Mesenchymal stem cell (in vitro differentiated cells and primary cell): ENCODE measurements around the gene ALAS2.
"Not testable (repeated sequence)": the region's sequence is repeated elsewhere in the genome, so short reads cannot be mapped to it uniquely, and the experiment has no call there.

Experiments used
- DNase-seq: peaks from one replicate; pipeline ENCODE4 v3.0.0-alpha.2; 2013
- H2AFZ ChIP-seq: one replicate; pipeline ENCODE4 v1.6.1; 2013; ENCODE audit warnings: low read depth, mild to moderate bottlenecking, control low read depth, inconsistent platforms, low read length, moderate library complexity
- H2AK5ac ChIP-seq: 2 replicates; pipeline ENCODE4 v1.6.1; 2013; ENCODE audit warnings: low read length, moderate library complexity, mild to moderate bottlenecking, inconsistent platforms; ENCODE audit not compliant: severe bottlenecking
- H2BK120ac ChIP-seq: one replicate; pipeline ENCODE4 v1.6.1; 2013; ENCODE audit warnings: low read depth, mild to moderate bottlenecking, inconsistent platforms, low read length, moderate library complexity
- H2BK12ac ChIP-seq, 2 experiments: one replicate each; pipeline ENCODE4 v1.6.1; 2013; ENCODE audit warnings: inconsistent platforms in 2 of 2, low read length in 2 of 2, mild to moderate bottlenecking in 2 of 2, moderate library complexity in 2 of 2, control low read depth in 1 of 2
- H2BK15ac ChIP-seq: one replicate; pipeline ENCODE4 v1.6.1; 2013; ENCODE audit warnings: mild to moderate bottlenecking, low read depth, inconsistent platforms; ENCODE audit not compliant: poor library complexity, severe bottlenecking
- H2BK5ac ChIP-seq: 2 replicates; pipeline ENCODE4 v1.6.1; 2013; ENCODE audit warnings: low read depth, mild to moderate bottlenecking, low read length, control low read depth, inconsistent platforms; ENCODE audit not compliant: poor library complexity, severe bottlenecking
- H3K14ac ChIP-seq, 2 experiments: one replicate each; pipeline ENCODE4 v1.6.1; 2013; ENCODE audit warnings: inconsistent platforms in 2 of 2, low read length in 2 of 2, control low read depth in 1 of 2, mild to moderate bottlenecking in 1 of 2, moderate library complexity in 1 of 2
- H3K18ac ChIP-seq, 2 experiments: one replicate each; pipeline ENCODE4 v1.6.1; 2013; ENCODE audit warnings: inconsistent platforms in 2 of 2, low read length in 2 of 2, control low read depth in 1 of 2, low read depth in 1 of 2, mild to moderate bottlenecking in 1 of 2
- H3K23ac ChIP-seq, 2 experiments: one replicate each; pipeline ENCODE4 v1.6.1; 2013; ENCODE audit warnings: inconsistent platforms in 2 of 2, low read length in 2 of 2, mild to moderate bottlenecking in 2 of 2, moderate library complexity in 2 of 2, control low read depth in 1 of 2
- H3K27ac ChIP-seq: 2 replicates; pipeline ENCODE4 v1.5.1; 2013; ENCODE audit warnings: mild to moderate bottlenecking, moderate library complexity, low read length, control low read depth, inconsistent platforms; ENCODE audit not compliant: poor library complexity, severe bottlenecking
- H3K27me3 ChIP-seq, 2 experiments: 2 replicates each; pipeline versions ENCODE4 v1.6.1 to v1.7.0; 2013; ENCODE audit warnings: low read length in 2 of 2, mild to moderate bottlenecking in 2 of 2, moderate library complexity in 2 of 2, control low read depth in 1 of 2, inconsistent platforms in 1 of 2; ENCODE audit not compliant: control insufficient read depth in 1 of 2, insufficient read depth in 1 of 2
- H3K36me3 ChIP-seq, 2 experiments: 2 replicates each; pipeline versions ENCODE4 v1.6.1 to v1.7.0; 2013; ENCODE audit warnings: low read length in 2 of 2, control low read depth in 1 of 2, inconsistent platforms in 1 of 2, low read depth in 1 of 2, mild to moderate bottlenecking in 1 of 2; ENCODE audit not compliant: insufficient read depth in 2 of 2, control insufficient read depth in 1 of 2
- H3K4ac ChIP-seq, 2 experiments: one replicate each; pipeline ENCODE4 v1.6.1; 2013; ENCODE audit warnings: inconsistent platforms in 2 of 2, low read length in 2 of 2, mild to moderate bottlenecking in 2 of 2, moderate library complexity in 2 of 2, control low read depth in 1 of 2, low read depth in 1 of 2
- H3K4me1 ChIP-seq: 2 replicates; pipeline ENCODE4 v1.6.1; 2013; ENCODE audit warnings: low read depth, low read length, control low read depth; ENCODE audit not compliant: control insufficient read depth, insufficient read depth
- H3K4me2 ChIP-seq: 2 replicates; pipeline ENCODE4 v1.6.1; 2013; ENCODE audit warnings: low read length, mild to moderate bottlenecking, inconsistent platforms; ENCODE audit not compliant: poor library complexity, severe bottlenecking
- H3K4me3 ChIP-seq, 2 experiments: 2 replicates each; pipeline versions ENCODE4 v1.5.1 to v1.7.0; 2013; ENCODE audit warnings: low read length in 2 of 2, mild to moderate bottlenecking in 2 of 2, control low read depth in 1 of 2, low read depth in 1 of 2; ENCODE audit not compliant: insufficient read depth in 1 of 2
- H3K79me1 ChIP-seq: replicated peaks from 2 replicates; pipeline ENCODE4 v1.6.1; 2013; ENCODE audit warnings: mild to moderate bottlenecking, control low read depth, low read length, inconsistent platforms; ENCODE audit not compliant: poor library complexity, severe bottlenecking
- H3K9ac ChIP-seq: 2 replicates; pipeline ENCODE4 v1.7.0; 2013; ENCODE audit warnings: mild to moderate bottlenecking, low read length, moderate library complexity
- H3K9me3 ChIP-seq: 2 replicates; pipeline ENCODE4 v1.7.0; 2013; ENCODE audit warnings: mild to moderate bottlenecking, low read length; ENCODE audit not compliant: control insufficient read depth
- H4K8ac ChIP-seq: one replicate; pipeline ENCODE4 v1.6.1; 2013; ENCODE audit warnings: inconsistent platforms, mild to moderate bottlenecking, low read length, moderate library complexity
- H4K91ac ChIP-seq: one replicate; pipeline ENCODE4 v1.6.1; 2013; ENCODE audit warnings: mild to moderate bottlenecking, low read length, inconsistent platforms
- WGBS: methylation state at CpG from one replicate; pipeline ENCODE4 v1.1.7; 2013; ENCODE audit warnings: mixed read lengths; 5-methylcytosine and 5-hydroxymethylcytosine counted together

The ALAS2 gene

GRCh38 chrX:55057675-55058249 lies 27.0 kb upstream of the ALAS2 start:
- Histone ChIP-seq H3K18ac (no peak overlapping the region), H3K4me3 (no peak overlapping the region), H2BK5ac (no peak overlapping the region)

GRCh38 chrX:55056820-55057674 lies 26.3 kb upstream of the ALAS2 start:
- WGBS, result 100% methylated on average over 1 of the region's 7 CpGs
- H2BK120ac ChIP-seq, result no peak overlapping the region

More at GRCh38 chrX:55057675-55058249, 27.0 kb upstream of the ALAS2 start:
- Histone ChIP-seq H3K4me2 (no peak overlapping the region), H2BK15ac (no peak overlapping the region), H2AK5ac (no peak overlapping the region), H3K9ac (no peak overlapping the region), H2AFZ (no peak overlapping the region), H3K9me3 (no peaks in the 10 kb centered on the region), H3K23ac (no peak overlapping the region), H3K36me3 (no peaks in the 10 kb centered on the region), H3K79me1 (no peaks in the 10 kb centered on the region), H3K4ac (no peak overlapping the region), H2BK12ac (no peak overlapping the region), H4K91ac (no peak overlapping the region), H3K4me1 (no peaks in the 10 kb centered on the region), H3K27ac (no peak overlapping the region), H4K8ac (no peak overlapping the region), H3K14ac (no peak overlapping the region), H2BK120ac (no peak overlapping the region), H3K27me3 (peaks cover 0 to 12% of the 10 kb centered on the region in 2 experiments)
- WGBS, result 20% methylated on average over 1 of the region's 5 CpGs
- DNase-seq, result peak; percentile 35

GRCh38 chrX:55050599-55050998 lies 19.8 kb upstream of the ALAS2 start:
- H3K4ac ChIP-seq, result not testable (repeated sequence)

More at GRCh38 chrX:55056820-55057674, 26.3 kb upstream of the ALAS2 start:
- no peak overlapping the region for H3K4ac ChIP-seq
- H3K18ac ChIP-seq, result no peak overlapping the region
- H2BK5ac ChIP-seq, result no peak overlapping the region
- H2AFZ ChIP-seq, result no peak overlapping the region
- H3K4me1 ChIP-seq, result no peaks in the 10 kb centered on the region
- H3K9ac ChIP-seq, result no peak overlapping the region
- no peaks in the 10 kb centered on the region for H3K79me1 ChIP-seq
- no peak overlapping the region for H4K91ac ChIP-seq
- no peak overlapping the region for H2BK12ac ChIP-seq
- no peak overlapping the region for H3K27ac ChIP-seq
- no peak overlapping the region for H2BK15ac ChIP-seq
- H3K4me2 ChIP-seq, result no peak overlapping the region
- H2AK5ac ChIP-seq, result no peak overlapping the region
- no peak overlapping the region for H3K14ac ChIP-seq
- DNase-seq, result peak; percentile 60
- no peak overlapping the region for H3K23ac ChIP-seq
- H3K36me3 ChIP-seq, result no peaks in the 10 kb centered on the region
- H3K4me3 ChIP-seq, result no peak overlapping the region
- H3K9me3 ChIP-seq, result no peaks in the 10 kb centered on the region
- no peak overlapping the region for H4K8ac ChIP-seq
- peaks cover 0 to 10% of the 10 kb centered on the region in 2 experiments for H3K27me3 ChIP-seq

GRCh38 chrX:55041514-55041913 lies 10.7 kb upstream of the ALAS2 start:
- H3K4me3 ChIP-seq, result no peak overlapping the region
- H3K4me1 ChIP-seq, result no peaks in the 10 kb centered on the region
- no peak overlapping the region for H2BK12ac ChIP-seq
- H2BK5ac ChIP-seq, result no peak overlapping the region
- no peaks in the 10 kb centered on the region for H3K36me3 ChIP-seq
- H3K14ac ChIP-seq, result no peak overlapping the region
- no peak for DNase-seq
- H2AFZ ChIP-seq, result no peak overlapping the region
- H3K4ac ChIP-seq, result no peak overlapping the region
- H2AK5ac ChIP-seq, result no peak overlapping the region
- H3K9ac ChIP-seq, result no peak overlapping the region
- no peak overlapping the region for H3K4me2 ChIP-seq
- H4K8ac ChIP-seq, result no peak overlapping the region
- H3K27ac ChIP-seq, result no peak overlapping the region
- H2BK120ac ChIP-seq, result no peak overlapping the region
- H3K23ac ChIP-seq, result no peak overlapping the region
- no peak overlapping the region for H2BK15ac ChIP-seq
- H4K91ac ChIP-seq, result no peak overlapping the region
- H3K9me3 ChIP-seq, result no peaks in the 10 kb centered on the region
- H3K18ac ChIP-seq, result no peak overlapping the region
- WGBS, result 100% methylated on average over 1 of the region's 6 CpGs
- H3K27me3 ChIP-seq, result peaks cover 0 to 4% of the 10 kb centered on the region in 2 experiments
- no peaks in the 10 kb centered on the region for H3K79me1 ChIP-seq

More at GRCh38 chrX:55050599-55050998, 19.8 kb upstream of the ALAS2 start:
- not testable (repeated sequence) for DNase-seq, H3K27me3 ChIP-seq, H4K91ac ChIP-seq, H3K36me3 ChIP-seq, H2AFZ ChIP-seq, H2AK5ac ChIP-seq, H3K79me1 ChIP-seq, H3K9ac ChIP-seq, H3K23ac ChIP-seq, H3K18ac ChIP-seq, H3K9me3 ChIP-seq, H3K4me2 ChIP-seq, H2BK15ac ChIP-seq, H3K4me3 ChIP-seq, H2BK5ac ChIP-seq, H2BK12ac ChIP-seq, H3K4me1 ChIP-seq, H3K14ac ChIP-seq, H2BK120ac ChIP-seq, H4K8ac ChIP-seq, H3K27ac ChIP-seq
- 89% methylated on average over 1 of the region's 2 CpGs for WGBS
